Activated gamma-delta T cell treated with Interleukin-2 at 50 U/mL for 16 hours (primary cell): ENCODE data around the gene GALNT12.
A peak's percentile ranks its signal among the peaks of the same experiment; 100 is the strongest.

Source experiments
- DNase-seq: peaks from one replicate; pipeline ENCODE4 v3.0.0-alpha.2; 2020

Gene GALNT12

GRCh38 chr9:98834386-98834785 is 26.9 kb downstream of the GALNT12 start:
- no peak for DNase-seq

DNA sequence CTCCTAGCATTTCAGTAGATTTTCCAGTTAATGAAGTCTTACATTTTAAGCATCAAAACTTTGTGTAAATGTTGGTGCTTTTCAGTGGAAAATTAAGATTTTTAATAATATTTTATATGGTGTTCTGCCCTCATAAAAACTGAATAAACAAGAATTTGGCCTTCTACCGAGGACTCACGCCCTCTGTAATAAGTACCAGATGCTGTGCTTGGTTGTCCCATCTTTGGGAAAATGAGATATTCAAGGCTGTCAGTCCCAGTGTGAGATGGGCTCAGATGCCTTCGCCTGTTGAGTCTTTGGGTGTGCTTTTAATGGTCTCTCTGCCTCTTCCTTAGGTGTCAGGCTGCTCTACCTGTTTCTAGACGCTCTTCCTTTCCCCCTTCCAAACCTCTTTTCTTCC is 28.7 kb downstream of the GALNT12 start:
- no peak for DNase-seq

- no peak for DNase-seq
Measured at GRCh38 chr9:98837516-98837915, 30.0 kb downstream of the GALNT12 start.

DNA sequence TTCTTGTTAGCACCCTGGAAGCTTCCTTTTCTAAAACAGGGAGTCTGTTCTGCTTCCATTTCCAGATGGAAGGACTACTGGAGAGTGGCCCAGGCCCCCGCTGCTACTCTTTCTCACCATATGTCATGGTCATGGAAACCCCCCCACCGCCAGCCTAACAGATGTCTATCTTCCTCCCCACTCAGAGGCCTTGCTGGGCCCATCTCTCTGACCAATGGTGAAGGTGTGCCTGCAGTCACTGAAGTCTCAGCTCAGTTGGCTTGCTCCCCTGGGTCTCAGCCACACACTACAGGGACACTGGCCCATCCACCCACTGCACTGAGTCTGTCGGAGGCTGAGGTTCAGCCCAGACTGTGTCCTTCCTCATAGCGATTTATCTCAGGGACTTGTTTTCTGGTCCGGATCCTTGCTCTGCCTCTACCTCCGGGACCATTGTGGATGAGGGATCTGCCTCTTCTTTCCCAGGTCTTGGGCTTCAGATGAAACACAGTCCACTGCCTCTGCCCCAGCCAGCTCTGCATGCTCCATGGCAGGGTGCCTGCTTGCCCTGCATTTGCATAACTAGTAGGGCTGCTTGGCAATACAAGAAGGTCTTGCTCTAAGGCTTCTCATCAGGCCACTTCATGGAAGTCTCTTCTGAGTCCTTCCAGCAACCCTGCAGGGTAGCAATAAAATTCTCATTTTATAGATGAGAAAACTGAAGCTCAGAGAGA is 30.8 kb downstream of the GALNT12 start:
- no peak for DNase-seq

GRCh38 chr9:98838868-98839565 is 31.5 kb downstream of the GALNT12 start:
- no peak for DNase-seq

GRCh38 chr9:98839724-98840123 is 32.3 kb downstream of the GALNT12 start:
- DNase-seq: no peak

DNA sequence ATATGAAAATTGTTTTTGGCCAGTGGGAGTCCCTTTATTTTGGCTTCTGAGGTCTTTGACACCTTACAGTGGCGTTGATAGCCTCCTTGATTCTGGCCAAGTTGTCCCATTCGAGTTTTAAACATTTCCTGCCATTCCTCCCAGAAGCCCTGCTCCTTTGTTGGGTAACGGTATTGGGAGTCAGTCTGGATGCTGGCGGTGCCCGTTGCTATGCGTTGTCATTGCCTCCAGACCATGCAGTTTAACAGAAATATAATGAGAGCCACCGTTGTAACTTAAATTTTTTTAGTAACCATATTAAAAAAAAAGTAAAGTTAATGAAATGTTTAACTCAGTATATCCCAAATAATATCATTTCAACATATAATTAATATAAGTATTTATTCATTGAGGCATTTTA is 35.0 kb downstream of the GALNT12 start:
- no peak for DNase-seq

GRCh38 chr9:98846081-98846480 is 38.6 kb downstream of the GALNT12 start:
- DNase-seq: no peak

DNA sequence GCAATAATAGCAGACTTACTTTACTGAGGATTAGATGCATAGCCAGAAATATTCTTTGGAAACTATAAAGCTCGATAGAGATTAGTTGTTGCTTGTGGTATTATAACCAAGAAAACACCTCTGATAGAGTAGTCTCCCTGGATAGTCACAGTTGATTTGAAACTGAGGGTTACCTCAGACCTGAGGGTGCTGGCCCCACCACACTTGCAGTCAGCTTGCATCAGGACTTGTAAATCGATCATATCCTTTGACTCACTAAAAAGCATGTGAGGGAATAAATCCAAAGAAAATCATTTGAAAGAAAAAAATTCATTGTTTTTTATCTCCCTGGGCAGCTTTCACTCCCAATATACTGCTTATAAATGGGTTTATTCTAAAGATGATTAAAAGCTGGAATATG is 39.4 kb downstream of the GALNT12 start:
- no peak for DNase-seq

DNA sequence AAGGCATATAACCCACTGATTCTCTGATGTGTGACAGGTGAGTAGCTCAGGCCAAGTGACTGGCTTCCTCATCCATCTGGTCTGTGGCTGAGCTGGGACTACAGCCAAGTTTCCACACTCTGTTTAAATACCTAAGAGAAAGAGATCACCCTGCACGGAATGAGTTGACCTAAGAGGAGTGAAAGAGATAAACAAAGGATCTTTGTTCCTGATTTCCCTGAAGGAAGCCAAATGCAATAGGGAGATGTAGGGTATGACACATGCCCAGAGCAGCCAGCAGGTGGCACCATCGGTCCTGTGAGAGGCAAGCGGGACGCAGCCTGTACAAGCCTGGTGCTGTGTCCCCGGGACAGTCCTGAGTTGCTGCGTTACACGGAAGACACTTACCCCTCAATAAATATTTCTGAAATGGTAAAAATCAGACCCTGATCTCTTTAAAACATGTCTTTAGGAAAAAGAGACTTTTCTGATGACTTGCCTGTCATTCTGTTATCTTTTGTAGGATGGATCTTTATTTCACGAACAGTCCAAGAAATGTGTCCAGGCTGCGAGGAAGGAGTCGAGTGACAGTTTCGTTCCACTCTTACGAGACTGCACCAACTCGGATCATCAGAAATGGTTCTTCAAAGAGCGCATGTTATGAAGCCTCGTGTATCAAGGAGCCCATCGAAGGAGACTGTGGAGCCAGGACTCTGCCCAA is 41.1 kb downstream of the GALNT12 start:
- peak; percentile 71 for DNase-seq

GRCh38 chr9:98849563-98849962 is 42.1 kb downstream of the GALNT12 start:
- no peak for DNase-seq

DNA sequence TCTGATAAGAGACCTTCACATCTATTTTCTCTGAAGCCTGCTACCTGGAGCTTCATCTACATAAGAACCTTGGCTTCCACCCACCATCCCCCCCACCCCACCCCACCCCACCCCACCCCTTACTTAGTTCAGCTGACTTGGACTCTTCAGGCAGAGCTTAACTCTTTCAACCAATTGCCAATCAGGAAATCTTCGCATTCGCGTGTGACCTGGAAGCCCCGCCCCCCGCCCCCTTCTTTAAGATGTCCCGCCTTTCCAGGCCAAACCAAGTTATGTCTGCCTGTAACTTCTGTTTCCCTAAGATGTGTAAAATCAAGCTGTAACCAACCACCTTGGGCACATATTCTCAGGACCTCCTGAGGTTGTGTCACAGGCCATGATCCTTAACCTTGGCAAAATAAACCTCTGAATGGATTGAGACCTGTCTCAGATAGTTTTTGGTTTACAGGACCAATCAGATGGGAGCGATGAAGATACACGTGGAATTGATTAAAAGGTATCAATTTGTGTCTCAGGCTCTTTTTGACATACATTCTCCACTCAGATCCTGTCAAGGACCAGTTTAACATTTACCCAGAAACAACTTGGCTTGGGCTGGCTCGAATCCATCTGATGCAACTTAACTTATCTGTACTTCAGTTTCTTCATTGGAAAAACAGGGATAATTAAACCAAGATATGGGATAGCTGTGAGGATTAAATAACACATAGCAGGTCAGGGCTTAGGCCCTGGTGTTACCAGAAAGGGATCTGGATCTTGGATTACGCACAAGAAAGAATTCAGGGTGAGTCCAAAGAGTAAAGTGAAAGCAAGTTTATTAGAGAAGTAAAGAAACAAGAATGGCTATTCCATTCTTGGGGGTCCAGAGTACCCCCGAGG is 43.6 kb downstream of the GALNT12 start:
- no peak for DNase-seq

- no peak for DNase-seq
Measured at GRCh38 chr9:98851730-98852459, 44.4 kb downstream of the GALNT12 start.

- DNase-seq: no peak
Measured at GRCh38 chr9:98852460-98852734, 44.9 kb downstream of the GALNT12 start.

GRCh38 chr9:98852961-98853360 is 45.5 kb downstream of the GALNT12 start:
- DNase-seq: no peak

DNA sequence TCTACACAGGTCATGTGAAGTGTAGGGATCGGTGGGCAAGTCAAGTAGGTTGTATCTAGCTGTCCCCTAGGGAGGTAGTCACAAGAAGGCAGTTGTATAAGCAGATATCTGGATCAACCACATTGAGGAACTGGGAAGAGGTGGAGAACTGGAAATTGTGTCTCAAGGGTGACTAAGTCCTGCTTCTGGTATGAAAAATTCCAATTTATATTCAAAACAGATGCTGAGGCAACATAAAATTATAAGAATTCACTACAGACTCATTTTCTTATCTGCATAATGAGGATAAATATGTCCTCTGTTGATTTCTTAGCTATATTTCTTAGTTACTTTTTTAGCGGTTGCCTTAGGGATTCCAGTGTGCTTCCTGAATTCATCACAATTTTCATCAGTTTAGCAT is 46.8 kb downstream of the GALNT12 start:
- no peak for DNase-seq

- DNase-seq: no peak
Measured at GRCh38 chr9:98855592-98855991, 48.1 kb downstream of the GALNT12 start.

- DNase-seq: no peak
Measured at GRCh38 chr9:98856982-98857381, 49.5 kb downstream of the GALNT12 start.

DNA sequence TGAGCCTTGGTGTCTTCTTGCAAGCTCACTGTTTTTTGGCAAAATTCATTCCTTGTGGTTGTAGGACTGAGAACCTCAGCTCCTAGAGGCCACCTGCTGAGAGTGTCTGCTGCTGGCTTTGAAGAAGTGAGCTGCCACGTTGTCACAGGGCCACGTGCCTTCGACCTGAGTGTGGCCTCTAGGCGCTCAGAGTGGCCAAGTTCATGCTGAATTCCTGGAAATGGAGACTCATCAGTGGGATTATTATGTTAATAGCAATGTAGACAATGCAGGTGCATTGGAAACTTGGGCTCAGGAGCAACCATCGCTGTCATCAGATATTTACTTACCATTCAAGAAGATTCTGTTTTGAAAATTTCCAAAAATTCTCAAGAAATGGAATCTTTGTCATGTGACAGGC is 52.5 kb downstream of the GALNT12 start:
- DNase-seq: no peak

GRCh38 chr9:98860871-98861293 is 53.4 kb downstream of the GALNT12 start:
- DNase-seq: no peak

DNA sequence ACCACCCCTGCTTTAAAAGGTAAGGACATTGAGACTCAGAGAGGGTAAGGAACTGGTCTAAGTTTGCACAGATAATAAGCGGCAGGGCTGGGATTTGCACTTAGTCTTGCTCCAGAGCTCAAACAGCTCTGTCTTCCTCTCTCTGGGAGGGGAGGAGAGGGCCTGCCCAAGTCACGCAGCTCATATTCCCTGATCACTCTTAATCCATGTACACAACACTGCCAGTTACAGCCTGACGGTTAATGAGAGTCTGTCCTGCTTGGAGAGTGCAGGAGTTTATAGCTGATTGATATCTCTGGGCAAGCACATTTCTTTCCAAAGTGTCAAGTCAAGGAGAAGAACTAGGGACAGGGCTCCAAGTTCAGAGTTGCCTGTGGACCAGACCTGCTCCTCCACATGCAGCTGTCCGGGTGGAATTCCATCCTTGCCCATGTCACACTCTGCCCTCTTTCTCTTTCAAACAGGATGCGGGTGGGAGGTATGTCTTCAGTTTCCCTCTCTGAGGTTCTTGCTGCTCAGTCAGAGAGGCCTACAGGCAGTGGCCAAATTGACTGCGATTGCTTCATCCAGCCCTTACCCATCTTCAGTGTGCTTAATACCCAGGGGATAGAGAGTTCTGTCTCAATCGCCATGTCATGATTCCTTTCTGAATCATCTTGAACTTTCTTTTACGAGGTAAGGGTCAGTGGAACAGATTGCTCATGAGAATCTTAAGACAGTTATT is 54.5 kb downstream of the GALNT12 start:
- no peak for DNase-seq

- DNase-seq: no peak
Measured at GRCh38 chr9:98862936-98863335, 55.5 kb downstream of the GALNT12 start.
